ENCODE measurements around the gene CDPF1.

GRCh38 chr22:46213052-46213451, 37.0 kb downstream of the CDPF1 start:
- TF ChIP-seq, protein P1, sequence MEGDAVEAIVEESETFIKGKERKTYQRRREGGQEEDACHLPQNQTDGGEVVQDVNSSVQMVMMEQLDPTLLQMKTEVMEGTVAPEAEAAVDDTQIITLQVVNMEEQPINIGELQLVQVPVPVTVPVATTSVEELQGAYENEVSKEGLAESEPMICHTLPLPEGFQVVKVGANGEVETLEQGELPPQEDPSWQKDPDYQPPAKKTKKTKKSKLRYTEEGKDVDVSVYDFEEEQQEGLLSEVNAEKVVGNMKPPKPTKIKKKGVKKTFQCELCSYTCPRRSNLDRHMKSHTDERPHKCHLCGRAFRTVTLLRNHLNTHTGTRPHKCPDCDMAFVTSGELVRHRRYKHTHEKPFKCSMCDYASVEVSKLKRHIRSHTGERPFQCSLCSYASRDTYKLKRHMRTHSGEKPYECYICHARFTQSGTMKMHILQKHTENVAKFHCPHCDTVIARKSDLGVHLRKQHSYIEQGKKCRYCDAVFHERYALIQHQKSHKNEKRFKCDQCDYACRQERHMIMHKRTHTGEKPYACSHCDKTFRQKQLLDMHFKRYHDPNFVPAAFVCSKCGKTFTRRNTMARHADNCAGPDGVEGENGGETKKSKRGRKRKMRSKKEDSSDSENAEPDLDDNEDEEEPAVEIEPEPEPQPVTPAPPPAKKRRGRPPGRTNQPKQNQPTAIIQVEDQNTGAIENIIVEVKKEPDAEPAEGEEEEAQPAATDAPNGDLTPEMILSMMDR (IDR thresholded peaks at IDR 0.05) = no peak
- TF ChIP-seq POLR2A (IDR thresholded peaks at IDR 0.05) = no peak

Data from adrenal gland (tissue), 5 donors.